ENCODE data around the gene SLC36A4. TPM values are rescaled to one million over a fixed set of nuclear protein-coding genes. Genes with fewer than 3 reads are reported as not detected.

The SLC36A4 gene
- total and polyA plus RNA-seq, 2 donors from 2014 or later, result 8.2 to 19.4 TPM

DNA sequence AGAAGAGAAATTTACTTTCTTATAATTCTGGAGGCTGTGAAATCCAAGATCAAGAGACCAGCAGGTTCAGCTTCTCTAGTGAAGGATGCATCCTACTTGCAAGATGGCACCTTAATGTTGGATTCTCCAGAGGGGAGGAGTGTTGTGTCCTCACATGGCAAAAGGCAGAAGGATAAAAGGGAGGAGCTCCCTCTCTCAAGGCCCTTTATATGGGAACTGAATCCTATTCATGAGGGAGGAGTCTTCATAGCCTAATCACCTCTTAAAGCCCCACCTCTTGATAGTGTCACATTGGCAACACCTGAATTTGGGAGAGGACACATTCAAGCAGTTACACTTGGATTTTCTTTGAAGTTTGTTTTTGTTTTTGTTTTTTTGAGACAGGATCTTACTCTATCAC lies 79.5 kb downstream of the SLC36A4 start:
- no peaks in the 10 kb centered on the region for H3K9me3 ChIP-seq (ENCODE audit: control insufficient read depth in 2 of 3, insufficient read depth in 1 of 3, low read length in 3 of 3)
- FAIRE-seq (no peak), DNase-seq (no peak)
- H3K36me3 ChIP-seq (ENCODE audit: control insufficient read depth in 2 of 3, insufficient read depth in 3 of 3, low read length in 3 of 3), result no peaks in the 10 kb centered on the region
- H3K27me3 ChIP-seq (ENCODE audit: control insufficient read depth, insufficient read depth, low read length), result no peaks in the 10 kb centered on the region
- TF ChIP-seq, protein P1, sequence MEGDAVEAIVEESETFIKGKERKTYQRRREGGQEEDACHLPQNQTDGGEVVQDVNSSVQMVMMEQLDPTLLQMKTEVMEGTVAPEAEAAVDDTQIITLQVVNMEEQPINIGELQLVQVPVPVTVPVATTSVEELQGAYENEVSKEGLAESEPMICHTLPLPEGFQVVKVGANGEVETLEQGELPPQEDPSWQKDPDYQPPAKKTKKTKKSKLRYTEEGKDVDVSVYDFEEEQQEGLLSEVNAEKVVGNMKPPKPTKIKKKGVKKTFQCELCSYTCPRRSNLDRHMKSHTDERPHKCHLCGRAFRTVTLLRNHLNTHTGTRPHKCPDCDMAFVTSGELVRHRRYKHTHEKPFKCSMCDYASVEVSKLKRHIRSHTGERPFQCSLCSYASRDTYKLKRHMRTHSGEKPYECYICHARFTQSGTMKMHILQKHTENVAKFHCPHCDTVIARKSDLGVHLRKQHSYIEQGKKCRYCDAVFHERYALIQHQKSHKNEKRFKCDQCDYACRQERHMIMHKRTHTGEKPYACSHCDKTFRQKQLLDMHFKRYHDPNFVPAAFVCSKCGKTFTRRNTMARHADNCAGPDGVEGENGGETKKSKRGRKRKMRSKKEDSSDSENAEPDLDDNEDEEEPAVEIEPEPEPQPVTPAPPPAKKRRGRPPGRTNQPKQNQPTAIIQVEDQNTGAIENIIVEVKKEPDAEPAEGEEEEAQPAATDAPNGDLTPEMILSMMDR (IDR thresholded peaks at IDR 0.05; ENCODE audit: borderline replicate concordance, extremely low read depth, insufficient read depth), result no peak
- H3K4me1 ChIP-seq (ENCODE audit: control insufficient read depth in 2 of 3, insufficient read depth in 2 of 3, low read depth in 1 of 3, low read length in 3 of 3), result no peaks in the 10 kb centered on the region
- no peak overlapping the region for H3K4me3 ChIP-seq (ENCODE audit: low read length in 3 of 3)
- H3K27ac ChIP-seq (ENCODE audit: low read depth in 2 of 2, low read length in 2 of 2), result no peak overlapping the region
- intact Hi-C loops (cut with DNase I), result no loop called here
- no peak overlapping the region for H3K9ac ChIP-seq (ENCODE audit: low read length in 3 of 3)

DNA sequence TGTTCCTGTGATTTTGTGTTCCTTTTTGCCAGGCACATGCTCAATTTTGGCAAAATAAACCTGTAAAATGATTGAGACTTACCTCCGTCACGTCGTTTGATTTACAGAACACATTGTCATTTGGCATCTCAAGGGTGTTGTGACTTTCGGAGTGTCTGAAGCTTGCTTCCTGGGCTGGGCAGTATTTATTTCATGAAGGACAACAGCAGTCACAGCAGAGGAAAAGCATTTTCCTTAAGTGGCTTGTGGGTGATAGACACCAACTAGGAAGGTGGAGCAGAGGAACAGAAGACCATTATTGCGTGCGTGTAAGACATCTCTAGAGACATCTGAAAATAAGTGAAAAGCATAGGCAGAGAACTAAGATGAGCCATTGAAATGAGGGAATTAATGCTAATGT lies 80.2 kb downstream of the SLC36A4 start:
- DNase-seq (no peak), FAIRE-seq (no peak)
- intact Hi-C loops (cut with DNase I), result no loop called here
- no peaks in the 10 kb centered on the region for H3K9me3 ChIP-seq (ENCODE audit: control insufficient read depth in 2 of 3, insufficient read depth in 1 of 3, low read length in 3 of 3)
- H3K27me3 ChIP-seq (ENCODE audit: control insufficient read depth, insufficient read depth, low read length), result no peaks in the 10 kb centered on the region
- no peaks in the 10 kb centered on the region for H3K36me3 ChIP-seq (ENCODE audit: control insufficient read depth in 2 of 3, insufficient read depth in 3 of 3, low read length in 3 of 3)
- no peak overlapping the region for H3K4me3 ChIP-seq (ENCODE audit: low read length in 3 of 3)
- TF ChIP-seq, protein P1 (IDR thresholded peaks at IDR 0.05; ENCODE audit: borderline replicate concordance, extremely low read depth, insufficient read depth), result no peak
- H3K4me1 ChIP-seq (ENCODE audit: control insufficient read depth in 2 of 3, insufficient read depth in 2 of 3, low read depth in 1 of 3, low read length in 3 of 3), result no peaks in the 10 kb centered on the region
- H3K9ac ChIP-seq (ENCODE audit: low read length in 3 of 3), result no peak overlapping the region
- H3K27ac ChIP-seq (ENCODE audit: low read depth in 2 of 2, low read length in 2 of 2), result no peak overlapping the region

DNA sequence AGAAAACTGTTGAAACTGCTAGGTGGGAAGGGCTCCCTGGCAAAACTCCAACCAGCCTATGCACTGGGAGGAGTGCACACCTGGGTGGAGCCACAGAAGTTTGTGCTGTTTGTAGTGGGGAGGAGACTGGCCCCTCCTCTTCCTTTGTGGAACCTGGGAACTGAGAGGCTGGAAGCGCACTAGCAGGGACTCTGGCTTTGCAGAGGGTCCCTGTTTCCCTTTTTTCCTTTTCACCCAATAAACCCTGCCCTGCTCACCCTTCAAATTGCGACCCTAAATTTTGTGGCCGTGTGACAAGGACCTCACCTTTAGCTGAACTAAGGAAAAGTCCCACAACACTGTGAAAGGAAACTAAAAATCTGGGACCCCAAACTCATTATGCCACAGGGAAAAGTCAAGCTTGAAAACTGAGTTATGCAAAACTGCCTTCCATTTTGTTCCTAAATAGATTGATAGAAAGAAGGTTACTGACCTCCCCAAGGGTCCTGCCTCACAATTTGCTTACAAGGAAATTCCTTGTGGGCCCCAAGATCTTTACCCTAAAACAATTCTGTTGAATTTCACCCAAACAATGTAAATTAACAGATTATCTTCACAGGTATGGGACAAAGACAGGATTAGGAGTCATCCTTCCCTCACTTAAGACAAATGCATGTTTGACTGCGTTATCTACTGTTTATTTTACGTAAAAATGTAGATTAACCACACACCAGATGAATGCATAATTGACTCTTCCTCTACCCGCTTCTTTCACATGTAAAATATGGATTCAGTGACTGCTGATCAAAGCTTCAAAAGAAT lies 81.0 kb downstream of the SLC36A4 start:
- no peak overlapping the region for H3K4me3 ChIP-seq (ENCODE audit: low read length in 3 of 3)
- H3K4me1 ChIP-seq (ENCODE audit: control insufficient read depth in 2 of 3, insufficient read depth in 2 of 3, low read depth in 1 of 3, low read length in 3 of 3), result no peaks in the 10 kb centered on the region
- H3K9me3 ChIP-seq (ENCODE audit: control insufficient read depth in 2 of 3, insufficient read depth in 1 of 3, low read length in 3 of 3), result no peaks in the 10 kb centered on the region
- TF ChIP-seq, protein P1 (IDR thresholded peaks at IDR 0.05; ENCODE audit: borderline replicate concordance, extremely low read depth, insufficient read depth), result no peak
- intact Hi-C loops (cut with DNase I), result no loop called here
- H3K27ac ChIP-seq (ENCODE audit: low read depth in 2 of 2, low read length in 2 of 2), result no peak overlapping the region
- no peak overlapping the region for H3K9ac ChIP-seq (ENCODE audit: low read length in 3 of 3)
- FAIRE-seq (no peak), DNase-seq (no peak)
- no peaks in the 10 kb centered on the region for H3K36me3 ChIP-seq (ENCODE audit: control insufficient read depth in 2 of 3, insufficient read depth in 3 of 3, low read length in 3 of 3)
- H3K27me3 ChIP-seq (ENCODE audit: control insufficient read depth, insufficient read depth, low read length), result no peaks in the 10 kb centered on the region

All from kidney (tissue), 14 donors.